NCI-H748 (cell line): ENCODE measurements around the gene TRIM44.
"Not testable (repeated sequence)": the region's sequence is repeated elsewhere in the genome, so short reads cannot be mapped to it uniquely, and the experiment has no call there.

Experiments
- DNase-seq: peaks from one replicate; lab custom pipeline; 2025; ENCODE audit not compliant: unreplicated experiment; lab: John Stamatoyannopoulos, UW

The TRIM44 gene

GRCh38 chr11:35750315-35750714 lies 87.7 kb downstream of the TRIM44 start:
- no peak for DNase-seq

- peak; percentile 41 for DNase-seq
These were observed 88.5 kb downstream of the TRIM44 start for GRCh38 chr11:35750981-35751663.

GRCh38 chr11:35751664-35752061 lies 89.1 kb downstream of the TRIM44 start:
- peak; percentile 51 for DNase-seq

- DNase-seq, result no peak
These were observed 89.5 kb downstream of the TRIM44 start for GRCh38 chr11:35752115-35752514.

DNA sequence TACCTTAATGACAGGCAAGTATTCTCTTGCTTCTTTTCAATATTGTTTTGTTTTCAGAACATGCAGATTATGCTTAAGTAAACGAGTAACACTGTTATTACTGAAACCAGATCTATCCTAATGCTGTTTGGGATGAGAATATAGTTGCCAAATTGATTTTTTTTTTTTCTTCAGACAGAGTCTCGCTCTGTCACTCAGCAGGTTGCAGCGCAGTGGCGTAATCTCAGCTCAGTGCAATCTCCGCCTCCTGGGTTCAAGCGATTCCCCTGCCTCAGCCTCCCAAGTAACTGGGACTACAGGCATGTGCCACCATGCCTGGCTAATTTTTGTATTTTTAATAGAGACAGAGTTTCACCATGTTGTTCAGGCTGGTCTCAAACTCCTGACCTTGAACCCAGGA lies 91.0 kb downstream of the TRIM44 start:
- peak; percentile 64 for DNase-seq

- peak; percentile 91 for DNase-seq
These were observed 97.4 kb downstream of the TRIM44 start for GRCh38 chr11:35759951-35760350.

- peak; percentile 8 for DNase-seq
These were observed 99.3 kb downstream of the TRIM44 start for GRCh38 chr11:35761899-35762298.

DNA sequence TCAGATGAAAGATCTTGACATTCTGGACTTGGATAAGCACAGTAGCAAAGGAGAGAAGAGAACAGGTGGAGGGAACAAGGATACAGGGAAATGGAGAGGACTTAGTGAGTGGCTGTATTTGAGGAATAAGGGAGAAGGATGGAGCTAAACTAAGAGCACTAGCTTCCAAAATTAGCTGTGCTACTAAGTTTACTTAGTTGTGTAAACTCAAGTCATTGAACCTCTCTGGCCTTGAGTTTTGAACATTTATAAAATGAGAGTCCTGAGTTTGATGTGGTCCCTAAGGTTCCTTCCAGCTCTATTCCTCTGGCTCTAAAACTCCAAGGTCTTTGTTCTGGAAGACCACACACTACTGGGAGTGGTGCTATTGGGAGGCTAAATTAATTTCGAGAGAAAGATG lies 100.7 kb downstream of the TRIM44 start:
- no peak for DNase-seq

DNA sequence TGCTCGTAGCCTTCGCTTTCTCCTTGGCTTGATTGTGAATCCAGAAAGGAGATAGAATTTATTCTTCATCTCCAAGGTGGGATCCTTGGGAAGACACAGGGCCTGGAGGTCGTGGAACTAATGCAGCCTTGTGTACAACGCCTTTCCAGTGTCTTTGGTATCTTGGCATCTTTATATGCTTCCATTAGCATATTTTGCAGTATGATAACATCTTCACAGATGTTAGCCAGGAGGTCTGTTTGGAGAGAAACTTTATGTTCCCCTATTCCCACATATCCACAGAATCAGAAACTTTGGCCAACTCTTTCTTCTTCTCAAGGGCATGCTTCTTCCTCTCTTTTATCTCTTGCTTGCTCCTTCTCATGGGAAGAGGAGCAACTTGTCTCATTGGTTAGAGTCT lies 101.2 kb downstream of the TRIM44 start:
- DNase-seq, result no peak

GRCh38 chr11:35764417-35764816 lies 101.8 kb downstream of the TRIM44 start:
- no peak for DNase-seq

- DNase-seq, result no peak
These were observed 102.6 kb downstream of the TRIM44 start for GRCh38 chr11:35765211-35765610.

DNA sequence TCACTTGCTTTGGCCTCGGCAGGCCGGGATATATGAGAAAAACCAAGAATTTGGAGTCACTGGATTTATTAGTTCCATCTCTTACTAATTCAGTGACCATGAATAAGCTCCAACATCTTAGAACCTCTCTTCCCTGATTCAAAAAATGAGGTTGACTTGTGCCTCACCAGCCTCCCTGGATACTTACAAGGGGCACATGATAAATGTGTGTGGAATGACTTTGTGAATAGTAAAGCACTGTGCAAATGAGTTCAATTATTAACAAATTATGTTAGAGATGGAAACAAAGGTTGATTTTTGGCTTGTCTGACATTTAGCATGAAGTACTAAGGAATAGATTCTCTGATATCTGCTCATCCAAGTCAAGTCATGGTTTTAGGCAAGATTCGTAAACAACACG lies 104.1 kb downstream of the TRIM44 start:
- no peak for DNase-seq

- not testable (repeated sequence) for DNase-seq
These were observed 107.8 kb downstream of the TRIM44 start for GRCh38 chr11:35770425-35770824.

DNA sequence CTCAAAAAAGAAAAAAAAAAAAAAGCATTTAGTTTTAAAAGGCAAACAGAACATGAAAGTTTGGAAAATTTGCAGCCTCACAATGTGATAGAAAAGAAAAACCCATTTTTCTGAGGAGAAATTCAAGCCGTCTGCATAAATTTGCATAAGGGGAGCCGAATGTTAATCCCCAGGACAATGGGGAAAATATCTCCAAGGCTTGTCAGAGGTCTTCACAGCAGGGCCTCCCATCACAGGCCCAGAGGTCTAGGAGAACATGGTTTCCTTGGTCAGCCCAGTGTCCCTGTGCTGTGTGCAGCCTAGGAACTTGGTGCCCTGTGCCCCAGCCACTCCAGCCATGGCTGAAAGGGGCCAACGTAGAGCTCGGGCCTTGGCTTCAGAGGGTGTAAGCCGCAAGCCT lies 109.1 kb downstream of the TRIM44 start:
- DNase-seq, result no peak

- not testable (repeated sequence) for DNase-seq
These were observed 114.7 kb downstream of the TRIM44 start for GRCh38 chr11:35777241-35777640.

GRCh38 chr11:35778943-35779342 lies 116.4 kb downstream of the TRIM44 start:
- DNase-seq, result not testable (repeated sequence)

GRCh38 chr11:35779409-35779808 lies 116.8 kb downstream of the TRIM44 start:
- no peak for DNase-seq

DNA sequence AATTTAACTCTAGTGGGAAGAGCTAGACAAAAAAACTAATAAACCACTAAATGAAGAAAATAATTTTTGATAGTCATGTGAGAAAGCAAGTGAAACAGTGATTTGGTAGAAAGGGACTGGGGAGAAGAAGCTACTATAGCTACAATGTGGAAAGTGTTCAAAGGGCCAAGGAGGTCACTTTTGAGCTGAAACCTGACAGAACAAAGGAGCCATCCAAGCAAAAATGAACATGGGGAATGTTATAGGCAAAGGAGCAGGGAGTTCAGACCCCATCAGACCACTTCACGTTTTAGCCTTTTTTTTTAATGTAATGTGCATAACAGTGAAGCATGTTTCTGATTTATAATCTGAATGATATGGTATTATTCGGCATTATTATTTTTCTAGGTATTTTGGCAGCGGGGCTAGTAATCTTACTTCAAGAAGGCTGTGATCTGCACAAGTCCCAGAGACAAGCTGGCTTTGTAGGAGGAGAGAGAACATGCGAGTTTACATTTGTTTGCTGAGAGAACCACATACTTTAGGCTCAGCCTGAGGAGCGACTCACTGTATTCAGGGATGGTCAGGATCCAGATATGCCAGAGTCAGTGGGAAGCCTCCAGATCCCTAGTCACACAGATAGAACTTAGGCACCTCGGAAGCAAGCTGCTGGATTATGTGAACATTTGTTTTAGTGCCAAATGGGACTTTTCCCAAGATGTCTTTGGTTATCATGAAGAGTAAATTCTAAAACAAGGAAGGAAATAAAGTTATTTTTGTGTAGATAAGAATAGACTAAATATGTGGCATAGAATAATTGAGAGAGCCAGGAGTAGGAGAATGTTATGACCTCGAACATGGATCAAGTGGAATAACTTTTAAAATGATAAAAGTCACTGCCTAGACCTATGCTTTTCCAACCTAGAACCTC lies 118.6 kb downstream of the TRIM44 start:
- no peak for DNase-seq

DNA sequence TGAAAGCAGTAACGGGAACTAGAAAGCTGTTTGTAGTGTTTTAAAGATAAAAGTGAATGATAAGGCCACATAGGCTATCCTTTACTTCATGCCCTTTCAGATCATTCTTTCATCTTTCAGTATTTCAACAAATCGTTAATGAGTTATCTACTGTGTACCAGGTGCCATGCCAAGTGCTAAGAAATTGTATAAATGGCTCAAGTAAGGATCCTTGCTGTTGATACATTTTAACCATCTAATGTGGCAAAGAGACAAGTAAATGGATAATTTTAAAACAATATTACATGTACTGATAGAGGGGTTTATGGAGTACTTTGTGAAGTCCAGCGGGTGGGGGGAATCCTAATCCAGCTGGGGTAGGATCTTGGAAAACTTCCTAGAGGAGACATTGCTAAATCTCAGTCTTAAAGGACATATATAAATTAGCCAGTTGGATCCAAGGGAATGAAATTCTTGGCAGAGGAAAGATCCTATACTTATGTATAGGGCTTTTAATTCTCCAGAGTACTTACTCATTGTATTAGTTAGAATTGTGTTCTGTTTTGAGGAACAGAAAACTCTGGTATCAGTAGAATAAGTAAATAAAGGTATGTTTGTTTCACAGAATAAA lies 119.4 kb downstream of the TRIM44 start:
- DNase-seq, result no peak

- DNase-seq, result no peak
These were observed 121.2 kb downstream of the TRIM44 start for GRCh38 chr11:35783809-35784208.

DNA sequence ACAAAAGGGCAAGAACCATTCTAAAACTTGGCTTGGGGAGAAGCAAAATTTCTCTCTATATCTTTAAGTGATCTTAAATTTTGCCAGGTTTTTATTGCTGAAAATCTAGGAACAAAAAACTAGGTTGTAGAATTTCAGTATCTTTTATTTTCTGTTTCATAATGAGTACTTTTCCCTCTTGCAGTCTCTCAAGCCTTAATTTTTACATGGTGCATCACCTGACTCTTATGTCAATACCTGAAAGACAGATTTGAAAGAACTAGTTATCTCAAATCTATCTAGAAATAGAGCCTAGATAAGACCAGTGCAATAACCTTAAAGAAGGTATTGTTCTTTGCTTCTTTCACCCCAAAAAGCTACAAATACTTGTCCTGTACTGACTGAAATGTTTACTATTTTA lies 122.1 kb downstream of the TRIM44 start:
- DNase-seq, result no peak
